DOHH2 (cell line): ENCODE measurements around the gene OS9.
A peak's percentile ranks its signal among the peaks of the same experiment; 100 is the strongest.

Experiments
- H3F3A ChIP-seq: fragments of 200-600 bp; sonication (generic), shearing (Covaris generic); 2 replicates; pipeline ENCODE4 v1.6.0; 2016; ENCODE audit warnings: antibody characterized with exemption, mild to moderate bottlenecking; ENCODE audit not compliant: control insufficient read depth, insufficient read depth
- H3K27ac ChIP-seq: fragments of 200-600 bp; sonication (generic); 2 replicates; pipeline ENCODE4 v1.5.1; 2014; ENCODE audit warnings: low read depth, mild to moderate bottlenecking, low read length, moderate library complexity
- H3K27me3 ChIP-seq: fragments of 200-600 bp; sonication (generic); 2 replicates; pipeline ENCODE4 v1.6.1; 2014; ENCODE audit warnings: mild to moderate bottlenecking, low read length, mixed read lengths; ENCODE audit not compliant: control insufficient read depth
- H3K36me3 ChIP-seq: fragments of 200-600 bp; sonication (generic); 2 replicates; pipeline ENCODE4 v1.6.1; 2014; ENCODE audit warnings: mild to moderate bottlenecking, low read length, moderate library complexity, mixed read lengths; ENCODE audit not compliant: control insufficient read depth
- H3K4me1 ChIP-seq: fragments of 200-600 bp; sonication (generic); 2 replicates; pipeline ENCODE4 v1.6.1; 2014; ENCODE audit warnings: mild to moderate bottlenecking, low read length, mixed read lengths; ENCODE audit not compliant: control insufficient read depth
- H3K4me2 ChIP-seq: fragments of 200-600 bp; sonication (generic); 2 replicates; pipeline ENCODE4 v1.6.0; 2014; ENCODE audit warnings: mild to moderate bottlenecking, low read length, moderate library complexity
- H3K4me3 ChIP-seq: fragments of 200-600 bp; sonication (generic); 2 replicates; pipeline ENCODE4 v1.5.1; 2014; ENCODE audit warnings: mild to moderate bottlenecking, low read length, mixed read lengths
- H3K79me2 ChIP-seq: fragments of 200-600 bp; sonication (generic); 2 replicates; pipeline ENCODE4 v1.6.1; 2014; ENCODE audit warnings: mild to moderate bottlenecking, low read length, mixed read lengths; ENCODE audit not compliant: control insufficient read depth
- H3K9me2 ChIP-seq: fragments of 200-600 bp; sonication (generic); replicated peaks from 2 replicates; pipeline ENCODE4 v1.6.1; 2014; ENCODE audit warnings: mild to moderate bottlenecking, low read length, mixed read lengths; ENCODE audit not compliant: control insufficient read depth
- H3K9me3 ChIP-seq: fragments of 200-600 bp; sonication (generic); 2 replicates; pipeline ENCODE4 v1.6.1; 2014; ENCODE audit warnings: antibody characterized with exemption, low read length, mixed read lengths; ENCODE audit not compliant: control insufficient read depth, insufficient read depth
- H4K20me1 ChIP-seq: fragments of 200-600 bp; sonication (generic); 2 replicates; pipeline ENCODE4 v1.6.0; 2014; ENCODE audit warnings: low read depth, mild to moderate bottlenecking, antibody characterized with exemption, low read length, moderate library complexity; ENCODE audit not compliant: control insufficient read depth, insufficient read depth
- CTCF ChIP-seq: fragments of 200-600 bp; sonication (generic); IDR thresholded peaks from one replicate; pipeline ENCODE4 v1.5.1; 2014; ENCODE audit warnings: antibody characterized with exemption, mild to moderate bottlenecking, low read depth, low read length; ENCODE audit not compliant: poor library complexity, severe bottlenecking
- EZH2phosphoT487 ChIP-seq: fragments of 200-600 bp; sonication (generic); IDR thresholded peaks from 2 replicates; pipeline ENCODE4 v1.6.1; 2017; ENCODE audit warnings: borderline replicate concordance, mild to moderate bottlenecking, antibody characterized with exemption, low read length, moderate library complexity, mixed read lengths

Gene OS9

GRCh38 chr12:57687862-57688261, 6.1 kb upstream of the OS9 start:
- H3K4me1 ChIP-seq, result peaks cover 9% of the 10 kb centered on the region
- H3K27me3 ChIP-seq, result peaks cover 8% of the 10 kb centered on the region; the same call in 1 of the 2 replicates
- peak overlapping the region; percentile 39 for H3K4me2 ChIP-seq
- no peaks in the 10 kb centered on the region for H4K20me1 ChIP-seq
- H3K9me2 ChIP-seq, result no peaks in the 10 kb centered on the region
- no peak for TF ChIP-seq CTCF
- no peak for TF ChIP-seq EZH2phosphoT487
- no peaks in the 10 kb centered on the region for H3K79me2 ChIP-seq
- H3K36me3 ChIP-seq, result no peaks in the 10 kb centered on the region
- H3K27ac ChIP-seq, result no peak overlapping the region
- no peak overlapping the region for H3K4me3 ChIP-seq
- H3K9me3 ChIP-seq, result no peaks in the 10 kb centered on the region
- no peaks in the 10 kb centered on the region for H3F3A ChIP-seq

GRCh38 chr12:57688931-57689330, 5.0 kb upstream of the OS9 start:
- no peaks in the 10 kb centered on the region for H3F3A ChIP-seq
- H4K20me1 ChIP-seq, result no peaks in the 10 kb centered on the region
- H3K27me3 ChIP-seq, result peaks cover 8% of the 10 kb centered on the region; the same call in 1 of the 2 replicates
- TF ChIP-seq EZH2phosphoT487 (no peak), CTCF (no peak)
- no peak overlapping the region for H3K4me2 ChIP-seq
- H3K36me3 ChIP-seq, result no peaks in the 10 kb centered on the region
- no peaks in the 10 kb centered on the region for H3K79me2 ChIP-seq
- H3K27ac ChIP-seq, result no peak overlapping the region
- no peak overlapping the region for H3K4me3 ChIP-seq
- H3K9me3 ChIP-seq, result no peaks in the 10 kb centered on the region
- peaks cover 14% of the 10 kb centered on the region for H3K4me1 ChIP-seq
- H3K9me2 ChIP-seq, result no peaks in the 10 kb centered on the region

- peaks cover 12% of the 10 kb centered on the region for H3K79me2 ChIP-seq
- H4K20me1 ChIP-seq, result no peaks in the 10 kb centered on the region
- H3K36me3 ChIP-seq, result peaks cover 19% of the 10 kb centered on the region
- no peaks in the 10 kb centered on the region for H3K9me2 ChIP-seq
- no peaks in the 10 kb centered on the region for H3K9me3 ChIP-seq
- H3K4me2 ChIP-seq, result no peak overlapping the region
- TF ChIP-seq EZH2phosphoT487 (no peak), CTCF (no peak)
- H3K4me1 ChIP-seq, result peaks cover 20% of the 10 kb centered on the region
- H3F3A ChIP-seq, result no peaks in the 10 kb centered on the region
- no peaks in the 10 kb centered on the region for H3K27me3 ChIP-seq
- no peak overlapping the region for H3K27ac ChIP-seq
- no peak overlapping the region for H3K4me3 ChIP-seq
Observed at GRCh38 chr12:57692500-57692899, 1.4 kb upstream of the OS9 start.

- no peaks in the 10 kb centered on the region for H3F3A ChIP-seq
- no peaks in the 10 kb centered on the region for H3K9me2 ChIP-seq
- H3K4me2 ChIP-seq, result peak overlapping the region; percentile 53
- H3K9me3 ChIP-seq, result no peaks in the 10 kb centered on the region
- H3K27me3 ChIP-seq, result no peaks in the 10 kb centered on the region
- H4K20me1 ChIP-seq, result no peaks in the 10 kb centered on the region
- H3K4me1 ChIP-seq, result peaks cover 17% of the 10 kb centered on the region
- peaks cover 12% of the 10 kb centered on the region for H3K79me2 ChIP-seq
- H3K36me3 ChIP-seq, result peaks cover 25% of the 10 kb centered on the region
- H3K27ac ChIP-seq, result no peak overlapping the region
- H3K4me3 ChIP-seq, result peak overlapping the region; percentile 47
- TF ChIP-seq EZH2phosphoT487, result no peak
- no peak for TF ChIP-seq CTCF
Observed at GRCh38 chr12:57693317-57693658, 644 bp upstream of the OS9 start.
